GM21528 (cell line): Measurements from ENCODE around the gene CD59.

Source experiments
- ATAC-seq: cut with Tn5 transposase; IDR thresholded peaks from one replicate; pipeline ENCODE4 v1.9.1; 2021; ENCODE audit warnings: mild to moderate bottlenecking, moderate library complexity; ENCODE audit not compliant: unreplicated experiment, low FRiP score

The CD59 gene

DNA sequence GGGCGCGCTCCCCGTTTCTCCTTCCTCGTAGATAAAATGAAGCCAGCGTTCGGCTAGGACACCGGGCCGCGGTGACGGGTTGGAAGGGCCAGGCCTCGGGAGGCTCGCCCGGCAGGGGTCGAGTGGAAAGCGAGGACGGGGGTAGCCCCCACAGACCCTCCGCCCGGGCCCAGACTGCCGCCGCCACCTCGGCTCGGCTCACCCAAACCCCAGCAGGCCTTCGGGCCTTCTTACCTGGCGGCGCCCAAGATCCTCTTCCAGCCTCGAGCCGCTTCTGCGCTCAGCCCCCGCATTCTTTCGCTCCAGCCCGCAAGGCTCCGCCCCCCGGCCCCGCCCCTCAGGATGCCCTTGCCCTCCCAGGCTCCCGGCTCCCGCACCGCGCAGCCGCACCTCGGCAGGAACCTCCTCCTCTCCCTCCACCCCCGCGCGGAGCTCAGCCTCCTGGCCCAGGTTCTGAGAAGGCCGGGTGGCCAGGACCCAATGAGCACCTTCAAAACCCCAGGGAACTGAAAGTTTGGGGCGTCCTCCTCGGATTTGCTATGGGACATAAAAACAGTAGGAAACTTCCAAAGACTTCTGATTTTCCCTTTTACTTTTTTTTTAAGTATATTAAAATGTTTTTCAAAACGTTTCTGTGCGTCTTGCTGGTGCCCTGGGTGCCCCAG is at the start of gene CD59:
Gene CD59 (minus strand): TSS at position 276 of the 665 bp plus-strand sequence. CDS start 13,978 bp downstream, outside the sequence.
- ATAC-seq = peak; percentile 65

DNA sequence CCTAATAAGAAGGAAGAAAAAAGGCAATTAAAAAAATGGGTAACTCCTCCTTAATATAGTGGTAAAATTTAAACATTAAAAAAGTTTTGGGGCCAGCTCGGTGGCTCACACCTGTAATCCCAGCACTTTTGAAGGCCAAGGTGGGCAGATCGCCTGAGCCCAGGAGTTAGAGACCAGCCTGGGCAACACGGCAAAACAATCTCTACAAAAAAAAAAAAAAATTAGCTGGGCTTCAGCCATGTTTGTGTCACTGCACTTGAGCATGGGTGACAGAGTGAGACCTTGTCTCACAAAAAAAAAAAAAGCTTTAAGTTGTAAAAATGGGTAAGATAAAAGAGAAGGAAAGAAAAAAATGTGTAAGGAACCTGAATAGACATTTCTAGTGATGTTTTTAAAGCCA is 49.4 kb upstream of the CD59 start:
- ATAC-seq = no peak

DNA sequence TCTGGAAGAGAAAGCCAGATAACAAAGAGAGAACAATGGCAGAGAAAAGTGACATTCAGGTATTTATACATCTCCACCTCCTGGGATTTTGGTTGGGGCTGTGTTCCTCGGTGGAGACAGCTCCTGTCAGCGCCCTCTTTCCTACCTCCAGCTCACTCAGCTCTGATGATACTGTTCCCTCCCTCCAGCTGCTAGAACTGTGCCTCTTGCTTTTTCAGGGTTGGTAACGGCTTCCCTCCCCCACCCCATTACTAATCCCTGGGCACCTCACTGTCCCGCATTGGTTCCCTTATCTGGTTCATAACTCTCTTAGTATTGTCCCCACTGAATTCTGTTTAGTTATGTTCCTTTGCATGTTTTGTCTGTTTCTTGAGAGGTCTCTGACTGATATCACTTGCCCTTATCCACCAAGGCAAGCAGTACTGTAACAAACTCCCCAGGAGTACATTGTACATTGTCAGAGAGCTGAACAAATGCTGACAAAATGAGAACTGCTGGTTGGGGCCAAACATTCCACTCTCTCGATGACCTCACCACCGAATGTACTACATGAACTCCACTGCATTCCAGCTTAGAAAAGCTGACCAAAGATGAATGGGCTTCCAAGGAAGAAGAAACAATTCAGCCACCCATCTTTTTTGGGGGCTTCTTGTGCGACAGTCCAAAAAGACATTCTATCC is 43.8 kb upstream of the CD59 start:
- no peak for ATAC-seq

DNA sequence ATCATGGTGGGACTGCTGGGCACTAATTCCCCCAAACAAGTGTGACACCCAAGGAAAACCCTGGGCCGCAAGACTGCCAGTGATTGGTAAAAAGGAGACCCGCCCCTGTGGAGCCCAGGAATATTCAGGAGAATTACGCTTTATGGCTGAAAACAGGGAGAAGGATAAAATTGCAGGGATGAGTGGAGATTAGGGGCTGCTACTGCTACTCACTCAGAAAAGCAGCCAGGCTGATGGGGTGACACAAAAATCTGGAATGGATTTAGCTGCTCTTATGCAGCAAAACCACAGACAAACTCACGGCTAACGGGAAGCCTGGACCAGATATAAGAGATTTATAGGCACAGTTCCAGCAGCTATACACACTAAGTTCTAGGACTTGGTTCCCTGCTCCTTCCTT is 42.5 kb upstream of the CD59 start:
- ATAC-seq = no peak

GRCh38 chr11:33777906-33778305 is 41.7 kb upstream of the CD59 start:
- no peak for ATAC-seq

DNA sequence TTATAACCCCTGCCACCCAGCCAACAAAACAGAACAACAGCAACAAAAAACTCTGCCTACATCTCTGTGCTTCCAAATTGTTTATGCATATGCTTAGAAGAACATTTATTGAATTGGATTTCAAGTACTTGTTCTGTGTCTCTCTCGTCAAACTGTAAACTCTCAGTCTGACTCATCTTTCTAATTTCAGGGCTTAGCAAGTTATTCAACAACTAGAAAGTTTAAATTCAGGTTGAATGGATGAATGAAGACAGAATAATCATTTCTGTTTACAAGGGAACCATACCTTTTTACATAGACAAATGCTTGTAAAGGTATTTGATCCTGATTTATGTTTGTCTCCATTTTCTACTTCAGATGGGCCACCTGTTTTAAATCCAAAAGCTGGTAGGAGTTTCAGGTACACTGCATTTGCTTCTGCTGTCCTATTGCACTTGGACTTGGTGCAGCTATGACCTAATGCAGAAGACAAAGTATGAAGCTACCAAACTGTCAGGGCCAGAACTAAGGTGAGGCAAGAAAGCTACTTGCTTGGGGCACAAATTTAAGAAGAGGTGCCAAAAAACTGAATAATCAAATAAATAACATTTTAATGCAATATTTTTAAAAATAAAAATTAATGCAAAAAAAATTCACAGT is 39.7 kb upstream of the CD59 start:
- no peak for ATAC-seq

DNA sequence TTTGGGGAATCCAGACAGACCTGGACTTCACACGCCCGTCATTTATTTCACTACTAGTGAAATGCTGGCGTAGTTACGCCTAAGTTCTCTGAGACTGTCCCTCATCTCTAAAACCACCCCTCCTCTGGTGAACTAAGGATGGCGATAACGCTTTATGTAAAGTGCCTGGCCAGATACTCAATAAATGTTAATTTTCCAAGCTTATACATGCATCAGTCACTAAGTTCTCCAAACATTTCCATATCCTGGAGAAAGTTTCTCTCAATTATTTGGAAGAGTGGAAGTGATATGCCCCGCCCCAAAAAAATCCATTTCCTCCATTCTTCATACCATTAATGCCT is 39.2 kb upstream of the CD59 start:
- no peak for ATAC-seq

DNA sequence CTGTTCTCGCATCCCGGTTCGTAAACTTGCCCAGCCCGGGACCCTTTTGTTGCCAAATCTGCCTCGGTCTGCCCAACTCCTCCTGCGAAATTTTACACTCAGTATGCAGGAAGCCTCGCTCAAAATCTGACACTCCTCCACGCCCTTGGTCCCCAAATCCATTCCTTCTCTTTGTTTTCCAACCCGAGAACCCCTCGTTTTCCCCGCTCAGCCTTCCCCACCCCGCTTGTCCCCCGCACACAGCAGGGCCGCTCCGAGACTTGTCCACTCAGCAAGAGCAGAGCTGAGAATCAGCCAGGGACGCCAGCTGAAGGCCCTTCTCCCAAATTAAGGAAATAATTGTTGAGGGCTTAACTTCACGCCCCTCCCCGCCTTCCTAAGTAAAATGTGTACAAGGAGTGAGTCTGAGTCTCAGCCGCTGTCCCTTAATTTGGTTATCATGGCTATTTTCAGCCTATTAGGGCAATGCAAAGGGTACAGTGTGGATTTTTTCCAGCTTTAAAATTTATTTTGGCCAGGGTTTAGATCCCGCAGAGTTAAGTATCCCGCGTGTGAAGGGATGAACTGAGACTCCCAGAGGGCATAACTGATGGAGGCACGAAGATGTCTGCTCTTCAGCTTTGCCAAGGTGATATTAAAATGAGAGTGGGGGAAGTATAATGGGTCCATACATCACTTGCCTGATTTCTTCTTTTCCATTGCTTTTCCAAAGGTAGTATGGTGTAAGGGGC is 38.7 kb upstream of the CD59 start:
- ATAC-seq = no peak

- peak; percentile 80 for ATAC-seq
Observed at GRCh38 chr11:33773987-33774735, 37.9 kb upstream of the CD59 start, which contains the start of gene FBXO3. Gene FBXO3, minus strand, starts transcription at chr11:33774520. Its CDS starts 23 bp downstream, at chr11:33774497.

DNA sequence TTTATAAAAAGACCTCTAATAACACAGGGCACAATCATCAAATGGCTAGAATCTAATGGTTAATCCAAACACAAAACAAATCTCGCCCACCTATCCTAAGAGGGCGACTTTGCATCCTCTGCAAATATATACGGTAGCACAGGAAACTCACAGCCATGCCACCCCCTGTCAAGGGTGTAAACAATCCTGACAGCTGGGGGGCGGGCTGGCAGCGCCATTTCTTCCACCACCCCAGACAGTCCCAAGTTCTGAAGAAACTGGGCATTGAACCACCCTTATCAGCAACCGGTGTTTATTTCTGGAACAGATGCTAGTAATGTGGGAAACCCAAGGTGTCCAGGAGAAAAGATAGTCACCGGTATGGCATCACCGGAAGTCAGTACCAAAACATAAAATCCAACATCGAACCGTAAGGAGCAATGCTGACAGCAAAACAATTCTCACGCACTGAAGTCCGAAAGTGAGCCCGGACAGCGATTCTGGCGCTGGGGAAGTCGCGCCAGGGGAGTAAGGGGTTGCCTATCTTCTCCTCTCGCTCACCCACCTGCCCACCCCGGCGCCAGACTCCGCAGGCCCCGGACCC is 37.3 kb upstream of the CD59 start:
- ATAC-seq = peak; percentile 23

DNA sequence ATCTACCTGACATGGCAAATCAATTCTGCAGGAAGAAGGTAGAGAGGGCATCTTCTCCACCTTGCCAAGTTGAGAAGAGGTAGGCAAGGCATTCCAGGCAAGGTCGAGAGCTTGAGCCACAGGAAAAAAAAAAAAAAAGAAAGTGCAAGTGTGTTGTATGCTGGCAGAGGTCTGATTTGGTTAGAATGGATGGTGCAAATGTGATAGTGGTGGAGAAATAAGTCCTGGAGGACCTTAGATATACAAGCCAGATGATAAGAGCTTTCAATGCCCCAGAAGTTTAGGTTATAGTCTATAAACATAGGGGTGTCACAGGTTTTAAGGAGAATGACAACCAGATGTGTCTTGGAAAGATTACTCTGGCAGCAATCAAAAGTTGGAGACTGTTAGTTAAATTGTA is 36.6 kb upstream of the CD59 start:
- no peak for ATAC-seq

- ATAC-seq = no peak
Observed at GRCh38 chr11:33772300-33772699, 36.1 kb upstream of the CD59 start.

DNA sequence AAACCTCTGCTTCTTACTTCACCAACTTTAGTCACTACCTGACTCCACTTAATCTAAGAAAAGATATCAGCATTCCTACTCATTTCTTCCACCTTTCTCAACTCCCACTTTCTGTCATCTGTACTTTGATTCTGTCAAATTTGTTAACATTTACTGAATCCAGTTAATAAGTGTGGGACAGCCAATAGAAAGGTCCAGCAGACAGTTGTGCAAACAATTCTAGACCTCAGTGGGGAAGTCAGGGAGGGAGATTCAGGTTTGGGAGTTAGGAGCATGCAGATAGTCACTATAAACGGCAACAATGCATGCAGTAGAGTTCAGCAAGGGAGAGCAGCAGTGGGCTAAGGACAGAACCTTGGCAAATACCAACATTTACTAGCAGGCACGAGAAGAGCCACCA is 34.0 kb upstream of the CD59 start:
- ATAC-seq = no peak

- ATAC-seq = no peak
Observed at GRCh38 chr11:33769542-33769941, 33.3 kb upstream of the CD59 start.

GRCh38 chr11:33767624-33768023 is 31.4 kb upstream of the CD59 start:
- no peak for ATAC-seq

DNA sequence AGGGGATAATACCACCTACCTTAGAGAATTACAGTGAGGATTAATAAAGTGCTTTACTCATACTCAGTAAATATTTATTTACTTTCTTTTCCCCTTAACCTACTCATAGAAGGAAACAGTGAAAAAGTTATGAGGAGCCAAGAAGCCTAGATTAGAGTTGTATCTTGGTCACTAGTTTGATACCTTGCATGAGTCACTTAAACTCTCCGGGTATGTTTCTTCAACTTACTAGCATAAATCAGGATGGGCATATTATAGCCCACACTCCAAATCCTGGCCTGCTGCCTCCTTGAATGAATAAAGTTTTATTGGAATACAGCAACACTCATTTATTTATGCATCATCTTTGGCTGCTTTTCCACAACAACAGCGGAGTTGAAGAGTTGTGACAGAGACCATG is 29.9 kb upstream of the CD59 start:
- ATAC-seq = no peak

DNA sequence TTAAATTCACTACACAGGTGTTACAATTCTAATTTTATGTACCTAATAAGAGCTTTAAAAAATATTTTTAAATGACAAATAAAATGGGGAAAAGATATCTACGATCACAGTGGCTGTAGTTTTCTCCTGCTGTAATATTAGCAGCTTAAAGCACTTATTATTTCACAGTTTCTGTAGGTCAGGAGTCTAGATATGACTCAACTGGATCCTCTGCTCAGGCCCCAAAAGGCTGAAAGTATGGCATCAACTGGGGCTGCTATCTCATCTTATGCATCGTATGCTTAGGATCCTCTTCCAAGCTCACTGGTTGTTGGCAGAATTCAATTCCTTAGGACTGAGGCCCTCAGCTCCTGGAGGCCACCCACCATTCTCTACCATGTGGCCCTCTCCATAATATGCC is 25.2 kb upstream of the CD59 start:
- ATAC-seq = no peak

DNA sequence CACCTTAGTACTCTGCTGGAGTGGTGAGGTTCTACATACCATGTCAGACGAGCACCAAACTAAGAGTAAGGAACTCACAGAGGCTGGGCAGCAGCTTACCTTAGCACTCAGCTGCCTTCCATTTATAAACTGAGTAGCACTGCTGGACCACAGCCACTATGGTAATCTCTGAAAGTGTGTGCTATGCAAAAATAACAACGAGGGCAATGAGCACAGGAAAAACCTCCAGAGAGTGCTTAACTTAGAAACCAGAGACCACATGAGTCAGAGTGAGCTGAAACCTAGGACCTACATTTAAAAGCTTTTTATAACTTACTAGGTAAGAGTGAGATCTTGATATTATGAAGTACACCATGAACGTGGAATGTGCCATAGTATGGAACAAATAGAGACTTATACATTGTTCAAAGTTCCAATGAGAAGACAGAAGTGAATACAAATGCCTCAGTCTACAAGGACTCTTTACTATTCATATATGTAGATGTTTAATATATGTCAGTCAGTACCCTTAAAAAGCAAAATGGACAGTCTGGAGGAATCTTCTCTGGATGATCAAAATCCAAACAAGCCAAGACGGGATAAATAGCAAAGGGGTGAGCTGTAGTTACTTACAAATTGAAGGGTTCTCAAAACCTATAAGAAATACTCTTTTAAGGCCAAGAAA is 17.2 kb upstream of the CD59 start:
- ATAC-seq = peak; percentile 99

- ATAC-seq = no peak
Observed at GRCh38 chr11:33751878-33752277, 15.7 kb upstream of the CD59 start.

DNA sequence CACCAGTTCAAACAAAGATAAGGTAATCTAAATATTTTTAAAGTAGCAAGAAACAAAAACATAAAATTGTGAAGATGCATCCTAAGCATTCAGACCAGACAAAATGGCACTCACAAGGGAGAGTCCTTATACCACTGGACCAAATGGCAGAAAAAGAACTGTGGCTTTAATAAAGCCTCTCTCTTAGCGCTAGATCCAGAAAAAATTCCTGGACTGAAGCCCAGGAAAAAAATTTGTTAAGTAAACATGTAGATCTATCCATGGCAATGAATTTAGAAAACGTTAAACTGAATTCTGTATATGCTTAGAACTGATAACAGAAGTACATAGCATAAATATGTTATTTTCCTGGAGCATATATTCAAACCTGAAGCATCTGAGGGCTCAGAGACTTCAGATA is 11.8 kb upstream of the CD59 start:
- ATAC-seq = no peak
